UCSD-AML1 (cell line): ENCODE measurements around the gene CYTH1.
A peak's percentile ranks its signal among the peaks of the same experiment; 100 is the strongest.

ENCODE experiments used
- DNase-seq: peaks from one replicate; lab custom pipeline; 2025; ENCODE audit not compliant: unreplicated experiment; lab: John Stamatoyannopoulos, UW

CYTH1 gene

DNA sequence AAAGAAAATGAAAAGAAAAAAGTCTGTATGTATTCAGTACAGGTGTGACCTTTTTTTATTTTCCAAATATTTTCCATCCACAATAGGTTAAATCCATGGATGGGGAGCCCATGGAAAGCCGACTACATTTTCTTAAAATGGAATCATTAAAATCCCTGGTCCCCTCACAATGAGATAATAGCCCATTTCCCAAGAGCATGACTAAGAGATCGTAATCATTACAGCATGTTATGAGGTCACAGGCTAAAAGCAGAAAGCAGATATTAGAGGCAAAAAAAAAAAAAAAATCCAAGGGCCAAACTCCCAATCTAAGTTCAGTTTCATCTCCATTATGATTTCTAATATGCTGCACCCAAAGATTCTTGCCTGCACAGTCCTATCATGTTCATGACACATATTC lies 44.7 kb downstream of the CYTH1 start:
- no peak for DNase-seq

DNA sequence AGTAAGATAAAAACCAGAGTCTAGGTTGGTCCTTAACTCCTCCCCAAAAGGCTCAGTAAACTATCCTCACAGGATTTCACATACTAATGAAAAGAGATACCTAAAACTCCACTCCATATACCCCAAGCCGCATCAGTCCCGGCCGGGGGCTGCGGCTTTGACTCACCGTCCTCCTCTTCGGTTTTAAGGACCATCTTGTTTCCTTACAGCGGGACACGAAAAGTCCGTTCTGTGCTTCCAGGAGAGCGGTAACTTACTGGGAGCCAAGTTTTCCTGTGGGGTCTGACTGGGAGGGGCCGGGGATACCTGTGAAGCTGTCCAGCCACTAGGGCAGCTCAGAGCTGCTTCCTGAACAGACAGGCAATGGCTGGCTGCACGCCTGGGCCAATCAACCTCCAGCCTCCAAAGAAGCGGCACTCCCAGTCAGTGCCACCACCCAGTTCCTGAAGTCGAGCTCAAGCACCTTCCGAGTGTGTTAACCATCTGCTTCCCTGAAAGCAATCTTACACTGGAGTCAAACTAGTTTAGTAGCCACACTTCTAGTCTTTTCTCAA lies 45.5 kb downstream of the CYTH1 start:
- peak; percentile 73 for DNase-seq

DNA sequence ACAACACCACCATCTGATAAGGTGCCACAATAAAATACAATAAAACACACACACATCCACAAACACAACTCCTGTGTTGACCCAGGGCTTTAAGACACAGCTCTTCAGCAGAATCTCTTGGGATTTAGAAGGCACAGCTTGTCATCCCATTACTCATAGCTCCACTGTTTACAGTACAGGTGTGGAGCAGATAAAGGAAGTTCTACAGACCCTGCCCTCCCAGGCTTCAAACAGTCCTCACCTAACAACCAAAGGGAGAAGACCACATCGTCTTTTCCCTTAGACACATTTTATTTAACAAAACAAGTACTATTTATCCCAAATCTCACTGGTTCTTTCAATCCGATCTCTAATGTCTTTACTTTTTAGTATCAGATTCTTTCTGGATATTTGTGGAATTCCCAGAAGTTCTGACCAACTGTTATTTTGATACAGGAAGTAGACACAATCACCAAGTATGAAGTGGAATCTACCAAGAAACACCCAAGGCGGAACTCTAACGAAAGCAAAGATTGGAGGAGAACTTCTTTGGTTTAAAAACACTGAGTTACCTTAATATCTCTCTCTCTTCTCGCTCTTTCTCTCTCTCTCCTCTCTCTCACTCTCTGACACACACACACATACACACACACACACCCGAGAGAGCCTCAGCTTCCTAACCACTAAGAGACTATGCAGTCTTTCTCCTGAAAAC lies 46.1 kb downstream of the CYTH1 start:
- no peak for DNase-seq

DNA sequence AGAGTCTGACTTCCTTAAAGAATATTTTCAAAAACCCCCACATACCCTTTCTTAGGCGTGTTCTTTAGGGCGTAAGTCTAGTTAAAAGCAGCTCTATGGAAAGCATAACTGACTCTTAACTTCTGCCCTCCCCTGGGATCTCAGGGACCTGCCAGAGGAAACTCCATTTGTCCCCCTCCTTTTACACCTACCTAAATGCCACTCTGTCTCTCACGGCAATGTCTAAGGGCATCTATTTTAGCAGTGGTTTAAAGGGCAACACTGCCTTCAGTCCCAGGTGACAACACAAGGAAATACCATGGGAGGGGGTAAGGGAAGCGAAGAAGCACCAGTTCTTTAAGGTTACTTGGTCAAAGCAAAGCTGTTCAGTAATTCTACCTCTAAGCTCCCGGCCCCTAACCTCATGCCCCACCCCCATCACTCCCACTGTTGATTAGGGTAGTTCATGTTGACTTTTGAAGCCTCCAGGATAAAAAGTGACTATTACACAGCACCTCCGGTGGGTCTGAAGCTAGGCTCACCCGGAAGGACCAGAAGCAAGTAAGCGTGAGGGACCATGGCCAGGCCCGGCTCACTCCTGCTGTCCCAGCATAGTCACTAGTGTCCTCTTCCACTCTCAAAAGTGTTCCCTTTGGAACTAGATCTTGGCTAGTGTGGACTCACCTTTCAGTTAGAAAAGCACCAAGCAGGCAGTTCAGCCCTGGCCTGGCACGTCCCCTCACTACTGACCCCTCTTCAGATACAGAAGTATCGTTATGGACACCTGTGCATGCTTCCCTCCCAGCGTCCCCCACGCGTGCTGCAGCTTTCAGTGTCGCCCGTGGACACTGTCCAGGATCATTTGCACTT lies 47.1 kb downstream of the CYTH1 start:
- no peak for DNase-seq

DNA sequence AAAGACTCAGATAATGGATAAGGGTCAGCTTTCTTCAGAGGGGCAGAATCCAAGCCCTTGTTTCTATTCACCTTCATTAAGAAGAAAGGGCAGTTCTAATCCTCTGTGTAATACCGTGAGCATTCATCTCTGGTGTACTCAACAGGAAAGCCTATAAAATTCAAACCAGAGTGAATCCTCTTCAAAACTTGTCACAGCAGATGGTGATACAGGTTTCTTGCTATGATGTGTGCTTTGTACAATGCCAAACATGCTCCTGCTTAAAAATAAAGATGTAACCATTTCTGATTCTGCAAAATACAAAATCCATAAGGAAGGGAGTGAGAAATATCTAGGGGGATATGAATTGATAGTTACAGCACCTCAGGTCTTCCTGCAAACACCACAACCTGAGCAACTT lies 49.7 kb downstream of the CYTH1 start:
- no peak for DNase-seq

DNA sequence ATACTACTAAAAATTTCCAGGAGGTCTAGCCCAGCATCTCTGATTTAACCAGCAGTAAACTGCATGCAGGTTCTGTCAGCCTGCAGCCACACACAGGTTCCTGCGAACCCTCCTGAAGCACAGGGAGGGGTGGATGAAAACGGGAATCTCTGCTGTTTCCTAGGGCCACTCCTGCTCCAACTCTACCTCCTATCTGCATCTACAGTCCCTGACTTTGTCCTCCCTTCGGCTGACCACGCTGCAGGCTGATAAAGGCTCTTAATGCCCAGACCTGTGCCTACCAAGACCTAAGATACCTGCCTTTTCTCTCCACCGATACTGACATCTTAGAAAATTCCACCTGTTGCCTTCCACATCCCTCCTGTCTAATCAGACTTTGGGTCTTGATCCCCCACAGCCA lies 50.2 kb downstream of the CYTH1 start:
- no peak for DNase-seq

DNA sequence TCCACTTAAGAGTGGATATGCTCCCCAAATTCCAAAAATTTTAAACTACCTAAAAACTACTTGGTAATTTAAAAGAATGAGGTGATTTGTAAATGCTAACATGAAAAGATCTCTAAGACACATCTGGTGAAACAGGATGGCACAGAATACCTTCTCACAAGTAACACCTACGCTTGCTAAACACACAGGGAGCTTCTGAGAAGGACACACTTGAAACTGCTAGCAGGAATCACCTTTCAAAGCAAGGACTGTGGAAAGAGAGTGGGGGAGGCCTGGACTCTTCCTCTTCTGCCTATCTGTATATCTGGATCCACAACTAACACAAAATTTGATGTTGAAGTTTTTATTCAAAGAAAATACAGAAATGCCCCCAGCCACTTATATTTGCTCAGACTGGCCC lies 52.4 kb downstream of the CYTH1 start:
- no peak for DNase-seq

DNA sequence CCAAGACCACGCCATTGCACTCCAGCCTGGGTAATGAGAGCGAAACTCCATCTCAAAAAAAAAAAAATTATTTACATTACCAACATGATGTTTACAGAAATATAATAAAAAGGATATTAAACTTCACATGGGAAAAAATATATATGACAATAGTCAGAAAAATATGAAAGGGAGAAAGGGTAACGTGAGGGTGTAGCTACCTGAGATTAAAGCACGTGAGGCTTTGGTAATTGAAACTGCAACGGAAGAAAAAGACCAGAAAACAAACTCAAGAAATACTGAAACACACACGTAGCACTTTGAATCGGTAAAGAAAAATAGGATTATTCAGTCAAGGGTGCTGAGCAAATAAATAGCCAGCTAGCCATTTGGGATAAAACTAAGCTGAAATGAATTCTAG lies 53.6 kb downstream of the CYTH1 start:
- no peak for DNase-seq

DNA sequence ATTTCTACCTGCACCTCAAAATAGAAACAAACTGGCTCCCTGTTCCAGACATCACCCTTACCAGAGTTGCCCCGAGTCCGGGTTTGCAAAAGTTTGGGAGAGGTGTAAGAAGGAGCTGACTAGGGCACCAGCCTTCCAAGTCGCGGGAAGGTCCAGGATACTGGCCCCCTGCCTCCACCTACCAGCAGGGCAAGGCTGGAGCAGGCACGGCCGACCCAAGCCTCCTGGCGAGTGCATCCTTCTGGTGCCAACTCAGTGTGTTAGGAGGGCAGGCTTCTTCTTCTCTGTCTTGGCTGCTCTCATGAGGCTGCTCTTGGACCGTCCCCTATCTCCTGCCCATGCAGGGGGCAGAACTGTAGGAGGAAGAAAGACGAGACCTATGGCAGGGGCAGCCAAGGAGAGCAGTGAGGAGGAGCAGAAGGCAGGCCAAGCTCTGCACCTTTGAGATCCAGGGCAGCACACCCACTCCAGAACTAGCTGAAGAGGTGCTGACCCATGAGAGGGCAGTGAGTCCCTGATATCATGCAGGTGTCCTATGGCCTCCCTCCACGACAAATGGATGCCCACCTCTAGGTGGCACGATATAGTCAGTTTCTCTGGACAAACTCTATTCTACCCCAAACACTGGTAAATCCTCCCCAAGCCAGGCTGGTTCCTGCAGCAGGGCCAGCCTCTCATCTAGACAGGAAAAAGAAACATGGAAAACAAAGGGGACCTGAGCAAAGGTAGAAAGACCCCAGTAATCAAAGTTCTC lies 54.4 kb downstream of the CYTH1 start:
- DNase-seq = no peak

DNA sequence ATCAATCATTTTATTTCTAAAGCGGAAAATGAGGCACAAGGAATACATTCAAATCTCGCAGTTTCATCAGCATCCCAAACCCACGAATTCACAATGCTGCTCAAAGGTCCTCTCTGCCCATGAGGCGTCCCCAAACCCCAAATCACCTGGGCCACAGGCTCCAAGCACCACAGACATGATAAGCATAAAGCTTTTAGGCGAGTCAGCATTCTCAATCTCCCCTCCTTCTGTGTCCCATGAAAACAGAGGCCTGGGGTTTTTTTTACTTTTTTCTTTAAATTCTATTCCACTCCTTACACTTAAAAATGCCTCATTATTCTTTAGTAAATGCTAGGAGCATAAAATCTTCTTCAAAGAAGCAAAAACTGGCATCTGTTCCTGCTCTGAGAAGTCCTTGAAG lies 55.0 kb downstream of the CYTH1 start:
- DNase-seq = no peak

DNA sequence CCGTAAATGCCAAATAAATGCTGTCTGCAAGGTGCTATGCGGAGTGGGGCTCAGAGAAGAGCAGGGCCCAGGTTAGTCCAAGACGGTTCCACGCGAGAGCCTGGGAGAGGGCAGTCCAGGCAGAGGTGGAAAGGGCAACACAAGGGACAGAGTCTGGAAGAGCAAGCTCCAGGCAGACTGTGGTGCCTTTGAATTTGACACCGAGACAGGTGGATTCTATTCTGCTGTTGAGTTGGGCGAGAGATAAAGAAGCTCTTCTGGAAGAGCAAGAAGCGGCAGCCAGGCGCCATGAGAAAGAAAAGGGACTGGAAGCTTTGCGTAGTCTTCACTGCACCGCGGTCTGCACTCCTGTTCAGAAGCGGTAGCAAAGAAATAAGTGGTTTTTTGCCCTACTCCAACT lies 55.6 kb downstream of the CYTH1 start:
- DNase-seq = no peak

DNA sequence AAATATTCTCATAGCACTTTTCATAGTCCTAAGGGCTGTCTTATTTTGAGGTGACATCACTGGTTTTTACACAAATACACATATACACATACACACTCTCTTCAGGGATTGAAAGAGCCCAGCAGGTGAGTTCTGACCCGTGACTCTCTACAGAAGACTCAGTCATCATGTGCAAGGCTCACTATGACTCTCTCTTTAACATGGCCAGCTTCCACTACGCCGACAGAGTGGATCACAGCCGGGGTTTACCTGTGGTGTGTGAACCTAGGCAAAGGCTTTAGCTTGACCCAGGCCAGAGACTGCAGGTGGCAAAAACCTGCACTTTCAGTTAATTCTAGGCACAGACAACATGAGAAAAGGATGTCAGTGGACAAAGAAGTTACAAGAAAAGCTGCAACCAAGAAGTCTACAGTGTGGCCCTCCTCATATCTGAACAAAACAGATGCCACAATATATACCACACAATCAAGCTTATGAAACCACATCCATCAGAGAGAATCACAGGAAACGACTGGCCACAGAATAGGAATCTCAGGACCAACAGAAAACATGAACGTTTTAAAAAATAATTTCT lies 56.5 kb downstream of the CYTH1 start:
- DNase-seq = no peak

DNA sequence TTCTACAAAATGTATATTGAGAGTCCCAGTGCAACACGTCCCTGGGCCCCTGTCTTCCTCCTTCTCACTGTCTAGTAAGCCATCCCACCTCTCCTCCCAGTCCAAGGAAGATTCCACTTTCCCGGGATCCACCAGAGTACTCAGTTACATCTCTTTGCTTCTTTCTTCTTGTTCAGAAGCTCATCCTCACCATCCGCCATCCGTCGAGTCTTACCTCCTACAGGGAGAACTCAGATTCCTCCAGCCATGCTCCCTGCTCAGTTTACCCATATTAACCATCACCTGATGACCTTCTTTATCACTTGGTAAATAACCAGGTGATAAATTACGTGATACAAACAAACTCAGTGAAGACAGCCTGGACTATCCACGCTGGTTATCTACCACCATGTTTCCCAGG lies 57.1 kb downstream of the CYTH1 start:
- no peak for DNase-seq

DNA sequence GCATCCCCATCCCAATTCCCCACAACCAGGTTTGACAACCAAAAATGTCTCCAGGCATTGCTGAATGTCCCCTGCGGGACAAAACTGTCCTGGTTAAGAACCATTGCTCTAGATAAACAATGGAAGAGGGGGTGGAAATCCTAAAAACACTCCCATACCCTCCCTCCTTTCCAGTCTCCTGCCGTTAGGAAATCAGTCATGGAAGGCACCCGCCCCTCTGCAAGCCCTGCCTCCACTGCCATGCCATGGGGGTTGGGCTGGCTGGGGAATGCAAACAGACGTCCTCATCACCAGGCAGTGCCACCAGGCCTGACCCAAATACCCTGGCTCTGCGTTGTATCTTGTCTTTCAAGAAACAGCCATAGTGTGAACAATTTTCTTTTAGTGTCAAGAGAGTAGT lies 57.5 kb downstream of the CYTH1 start:
- no peak for DNase-seq

DNA sequence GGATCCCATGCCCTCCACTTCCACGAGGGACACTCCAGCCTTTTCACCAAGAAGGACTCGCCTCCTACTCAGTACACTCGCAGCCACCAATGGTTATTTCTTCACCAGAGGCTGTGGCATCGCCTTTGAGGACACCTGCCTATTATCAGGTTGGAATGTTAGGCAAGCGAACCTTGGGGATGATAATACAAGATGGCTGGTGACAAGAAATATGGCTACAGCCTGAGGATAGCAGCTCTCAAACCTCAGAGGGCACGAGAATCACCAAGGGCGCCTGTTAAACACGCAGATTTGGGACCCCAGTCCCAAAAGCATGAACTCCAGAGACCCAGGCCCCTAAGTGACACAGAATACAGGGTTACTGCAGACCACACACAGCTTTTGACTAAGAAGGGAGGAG lies 58.1 kb downstream of the CYTH1 start:
- DNase-seq = no peak

DNA sequence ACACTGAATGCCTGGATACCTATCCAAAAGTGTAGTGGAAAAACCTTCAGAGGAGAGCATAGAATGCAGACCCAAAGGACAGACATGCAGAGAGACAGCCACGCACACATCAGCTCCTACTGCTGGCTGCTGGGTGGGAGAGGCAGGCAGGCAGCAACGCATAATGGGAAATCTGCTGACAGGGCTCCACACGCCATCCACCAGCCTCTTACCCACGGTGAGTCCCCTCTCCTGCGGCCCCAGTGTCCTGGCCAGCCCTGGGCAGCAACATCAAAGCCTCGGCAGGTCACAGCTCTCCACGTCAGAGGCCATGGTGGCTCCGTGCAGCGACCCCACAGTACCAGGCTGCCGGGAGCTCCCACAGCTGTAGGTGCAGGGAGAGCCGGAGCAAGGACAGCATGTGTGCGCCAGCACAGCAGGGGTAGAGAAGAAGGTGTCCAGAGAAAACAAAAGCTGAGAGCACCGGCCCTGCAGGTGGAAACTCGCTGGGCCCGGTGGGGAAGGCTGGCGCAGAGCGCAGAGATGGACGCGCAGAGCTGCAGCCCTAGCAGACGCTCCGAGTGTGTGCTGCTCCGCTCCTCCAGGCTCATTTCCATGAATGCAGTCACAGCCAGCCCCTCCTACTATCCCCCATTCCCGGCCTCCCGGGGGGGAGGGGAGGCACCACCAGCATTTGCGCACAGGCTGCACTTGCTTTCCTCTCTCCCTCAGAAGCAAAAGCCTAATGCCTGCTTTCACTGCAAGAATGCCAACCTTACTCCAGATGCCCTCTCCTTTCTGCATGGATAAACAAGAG lies 58.9 kb downstream of the CYTH1 start:
- DNase-seq = no peak

DNA sequence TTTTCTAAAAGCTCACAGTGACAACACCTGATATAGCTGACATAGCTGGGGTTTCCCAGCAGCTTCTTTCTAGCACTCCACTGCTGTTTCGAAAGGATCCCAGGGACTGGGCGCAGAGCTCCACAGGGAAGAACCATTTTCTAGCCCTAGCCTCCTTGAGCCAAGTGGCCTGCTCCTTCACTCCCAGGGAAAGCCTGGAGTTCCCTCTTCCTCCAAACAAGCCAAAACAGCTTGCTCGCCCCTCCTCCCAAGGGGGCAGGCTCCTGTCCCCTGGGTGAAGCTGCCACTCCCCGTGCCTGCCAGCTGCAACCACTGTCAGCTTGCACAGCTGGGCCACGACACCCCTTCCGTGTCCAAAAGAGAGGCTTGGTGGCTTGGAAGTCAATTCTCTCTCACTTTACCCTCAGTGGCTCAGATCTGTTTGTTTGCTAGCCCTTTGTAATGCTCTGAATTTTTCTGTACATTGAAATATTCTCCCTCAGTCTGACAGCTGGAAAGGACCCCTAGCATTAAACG lies 59.8 kb downstream of the CYTH1 start:
- no peak for DNase-seq

DNA sequence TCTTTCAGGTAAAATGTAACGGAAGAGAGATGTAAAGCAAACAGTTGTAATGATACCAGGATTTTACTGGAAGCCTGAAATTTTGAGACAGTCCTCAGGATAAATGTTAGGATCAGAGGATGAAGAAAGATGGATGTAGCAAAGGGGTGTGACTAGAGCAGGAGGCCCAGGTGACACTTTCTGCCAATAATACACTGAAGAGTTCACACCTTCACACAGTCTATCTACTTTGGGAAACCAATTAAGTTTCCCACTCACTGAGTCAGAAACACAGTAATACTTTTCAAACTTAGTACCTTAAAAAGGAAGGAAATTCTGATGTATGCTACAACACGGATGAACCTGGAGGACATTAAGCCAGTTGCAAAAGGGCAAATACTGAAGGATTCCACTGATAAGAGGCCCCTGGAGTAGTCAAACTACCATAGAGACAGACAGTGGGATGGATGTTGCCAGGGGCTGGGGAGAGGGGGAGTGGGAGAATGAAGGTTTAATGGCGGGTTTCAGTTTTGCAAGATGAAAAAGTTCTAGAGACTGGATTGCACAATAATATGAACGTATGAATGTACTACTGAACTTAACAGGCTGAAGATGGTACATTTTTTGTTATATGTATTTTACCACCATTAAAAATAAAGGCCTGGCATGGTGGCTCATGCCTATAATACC lies 62.3 kb downstream of the CYTH1 start:
- no peak for DNase-seq

DNA sequence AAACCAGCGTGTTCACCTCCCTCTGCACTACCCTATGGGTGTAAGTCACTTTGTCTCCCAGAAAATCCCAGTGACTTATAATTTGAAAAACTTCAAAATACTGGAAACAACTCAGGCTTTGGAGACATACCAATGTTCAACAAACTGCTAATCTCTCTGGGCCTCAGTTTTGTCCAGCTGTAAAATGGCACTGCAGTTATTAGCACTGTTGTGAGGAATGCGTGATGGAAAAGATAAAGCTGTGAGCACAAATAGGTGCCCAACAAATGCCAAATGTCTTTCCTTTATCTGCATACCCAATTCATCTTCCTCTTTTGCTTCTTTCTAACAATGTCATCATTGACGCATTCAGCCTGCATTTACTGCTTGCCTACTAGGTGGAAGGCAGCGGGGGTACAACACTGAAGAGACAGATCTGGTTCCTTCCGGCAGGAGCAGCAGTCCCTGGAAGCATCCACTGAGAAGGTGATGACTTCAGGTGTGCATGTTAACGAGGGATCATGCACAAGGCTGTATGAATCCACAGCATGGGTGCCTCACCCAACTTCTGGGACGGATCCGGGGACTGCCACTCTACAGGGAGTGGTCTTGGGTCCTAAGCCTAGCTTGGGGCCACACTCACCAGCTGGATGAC lies 63.4 kb downstream of the CYTH1 start:
- no peak for DNase-seq
